ENCODE results near the gene ELFN1.
A peak's percentile ranks its signal among the peaks of the same experiment; 100 is the strongest.

The ELFN1 gene

GRCh38 chr7:1741751-1742554 is 71.9 kb downstream of the ELFN1 start:
- H3F3A ChIP-seq (ENCODE audit: low read depth), result no peaks in the 10 kb centered on the region
- H2AFZ ChIP-seq (ENCODE audit: low read length), result no peak overlapping the region
- H3K4me3 ChIP-seq (ENCODE audit: low read length, poor library complexity, severe bottlenecking), result no peak overlapping the region
- no peak overlapping the region for H3K4me2 ChIP-seq (ENCODE audit: low read depth, low read length, poor library complexity, severe bottlenecking)
- H3K4me1 ChIP-seq (ENCODE audit: insufficient read depth, low read length, poor library complexity, severe bottlenecking), result no peaks in the 10 kb centered on the region
- H3K36me3 ChIP-seq (ENCODE audit: insufficient read depth, low read length), result no peaks in the 10 kb centered on the region
- H3K9ac ChIP-seq (ENCODE audit: low read depth, low read length, poor library complexity, severe bottlenecking), result no peak overlapping the region
- no peaks in the 10 kb centered on the region for H3K9me3 ChIP-seq (ENCODE audit: insufficient read depth, low read depth, low read length)
- H3K9me2 ChIP-seq (replicated peaks; ENCODE audit: low read depth, low read length), result no peaks in the 10 kb centered on the region
- H3K27me3 ChIP-seq (ENCODE audit: insufficient read depth, low read length, poor library complexity, severe bottlenecking), result no peaks in the 10 kb centered on the region
- TF ChIP-seq EZH2phosphoT487 (IDR thresholded peaks at IDR 0.05; ENCODE audit: borderline replicate concordance) (no peak), CTCF (conservative IDR thresholded peaks at IDR 0.05; ENCODE audit: low read length) (no peak)
- no peaks in the 10 kb centered on the region for H4K20me1 ChIP-seq (ENCODE audit: insufficient read depth, low read length, poor library complexity, severe bottlenecking)
- H3K79me2 ChIP-seq (ENCODE audit: insufficient read depth, low read length), result no peaks in the 10 kb centered on the region

- no peaks in the 10 kb centered on the region for H3K27me3 ChIP-seq (ENCODE audit: insufficient read depth, low read length, poor library complexity, severe bottlenecking)
- H2AFZ ChIP-seq (ENCODE audit: low read length), result peak overlapping the region; percentile 91
- no peaks in the 10 kb centered on the region for H3K79me2 ChIP-seq (ENCODE audit: insufficient read depth, low read length)
- H4K20me1 ChIP-seq (ENCODE audit: insufficient read depth, low read length, poor library complexity, severe bottlenecking), result no peaks in the 10 kb centered on the region
- H3K4me2 ChIP-seq (ENCODE audit: low read depth, low read length, poor library complexity, severe bottlenecking), result peak overlapping the region; percentile 63
- no peaks in the 10 kb centered on the region for H3K4me1 ChIP-seq (ENCODE audit: insufficient read depth, low read length, poor library complexity, severe bottlenecking)
- TF ChIP-seq CTCF (conservative IDR thresholded peaks at IDR 0.05; ENCODE audit: low read length), result no peak
- no peak for TF ChIP-seq EZH2phosphoT487 (IDR thresholded peaks at IDR 0.05; ENCODE audit: borderline replicate concordance)
- peak overlapping the region; percentile 54 for H3K4me3 ChIP-seq (ENCODE audit: low read length, poor library complexity, severe bottlenecking)
- H3K9me2 ChIP-seq (replicated peaks; ENCODE audit: low read depth, low read length), result no peaks in the 10 kb centered on the region
- no peaks in the 10 kb centered on the region for H3F3A ChIP-seq (ENCODE audit: low read depth)
- no peak overlapping the region for H3K9ac ChIP-seq (ENCODE audit: low read depth, low read length, poor library complexity, severe bottlenecking)
- H3K36me3 ChIP-seq (ENCODE audit: insufficient read depth, low read length), result no peaks in the 10 kb centered on the region
- no peaks in the 10 kb centered on the region for H3K9me3 ChIP-seq (ENCODE audit: insufficient read depth, low read depth, low read length)
Measured at GRCh38 chr7:1742555-1743303, 72.7 kb downstream of the ELFN1 start.

- Histone ChIP-seq H3K79me2 (ENCODE audit: insufficient read depth, low read length) (no peaks in the 10 kb centered on the region), H3K9me3 (ENCODE audit: insufficient read depth, low read depth, low read length) (no peaks in the 10 kb centered on the region), H3K27me3 (ENCODE audit: insufficient read depth, low read length, poor library complexity, severe bottlenecking) (no peaks in the 10 kb centered on the region), H2AFZ (ENCODE audit: low read length) (no peak overlapping the region), H3K9ac (ENCODE audit: low read depth, low read length, poor library complexity, severe bottlenecking) (no peak overlapping the region), H3K9me2 (replicated peaks; ENCODE audit: low read depth, low read length) (no peaks in the 10 kb centered on the region), H3F3A (ENCODE audit: low read depth) (no peaks in the 10 kb centered on the region), H4K20me1 (ENCODE audit: insufficient read depth, low read length, poor library complexity, severe bottlenecking) (no peaks in the 10 kb centered on the region), H3K36me3 (ENCODE audit: insufficient read depth, low read length) (no peaks in the 10 kb centered on the region), H3K4me2 (ENCODE audit: low read depth, low read length, poor library complexity, severe bottlenecking) (peak overlapping the region; percentile 63), H3K4me3 (ENCODE audit: low read length, poor library complexity, severe bottlenecking) (no peak overlapping the region), H3K4me1 (ENCODE audit: insufficient read depth, low read length, poor library complexity, severe bottlenecking) (no peaks in the 10 kb centered on the region)
- TF ChIP-seq CTCF (conservative IDR thresholded peaks at IDR 0.05; ENCODE audit: low read length) (no peak), EZH2phosphoT487 (IDR thresholded peaks at IDR 0.05; ENCODE audit: borderline replicate concordance) (no peak)
Measured at GRCh38 chr7:1743481-1744230, 73.6 kb downstream of the ELFN1 start.

Measured in Loucy (cell line).